Esophagus muscularis mucosa (tissue), 3 donors: Measurements from ENCODE around the gene CACNB3.

Source experiments
- POLR2A ChIP-seq: fragments of 450-650 bp; IDR thresholded peaks from one replicate; pipeline ENCODE4 v1.6.1; 2017; ENCODE audit warnings: antibody characterized with exemption, moderate library complexity, mild to moderate bottlenecking, low read depth
- TF ChIP-seq, protein P1 (sequence below), 3 experiments: fragments of 200-600 bp in 2 of 3; fragments of 450-650 bp in 1 of 3; sonication (generic) in 2 of 3; IDR thresholded peaks; one replicate each; pipeline ENCODE4 v1.5.1; 2017 to 2019; ENCODE audit warnings: antibody characterized with exemption in 3 of 3, mild to moderate bottlenecking in 2 of 3, moderate library complexity in 1 of 3

DNA sequence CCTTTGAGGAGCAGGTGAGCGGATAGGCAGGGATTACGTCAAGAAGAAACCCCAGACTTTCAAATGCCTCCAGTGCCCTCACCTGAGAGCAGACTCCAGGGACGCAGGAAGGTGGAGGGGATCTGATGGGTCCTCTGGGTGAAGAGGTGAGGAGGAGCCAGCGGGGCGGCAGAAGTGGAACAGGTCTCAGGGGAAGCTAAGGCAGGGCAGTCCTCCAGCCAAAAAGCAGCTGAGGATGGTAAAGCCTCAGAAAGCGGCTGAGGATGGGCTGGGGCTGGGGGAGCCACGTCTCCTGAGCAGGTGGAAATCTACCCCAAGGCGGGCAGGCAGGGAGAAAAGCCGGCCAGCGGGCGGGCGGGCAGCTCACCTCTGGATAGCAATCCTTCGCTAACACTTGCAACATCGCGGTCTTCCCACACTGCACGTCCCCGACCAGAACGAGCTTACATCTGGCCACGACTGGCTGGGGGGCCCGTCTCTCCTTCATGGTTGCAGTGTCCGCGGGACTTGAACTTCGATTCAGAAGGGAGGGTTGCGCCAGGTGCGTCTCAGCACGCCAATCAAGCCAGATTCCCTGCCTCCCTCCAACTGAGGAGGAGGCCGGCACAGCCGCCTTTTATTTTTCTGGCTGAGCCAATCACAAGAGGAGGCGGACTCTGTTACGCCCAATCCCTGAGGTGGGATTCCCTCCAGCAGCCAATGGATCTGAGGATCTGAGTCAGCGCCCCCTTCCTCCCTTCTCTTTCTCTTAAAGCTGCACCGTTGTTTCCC is 47.2 kb downstream of the CACNB3 start, which contains the start of gene RND1:
- TF ChIP-seq, protein P1, sequence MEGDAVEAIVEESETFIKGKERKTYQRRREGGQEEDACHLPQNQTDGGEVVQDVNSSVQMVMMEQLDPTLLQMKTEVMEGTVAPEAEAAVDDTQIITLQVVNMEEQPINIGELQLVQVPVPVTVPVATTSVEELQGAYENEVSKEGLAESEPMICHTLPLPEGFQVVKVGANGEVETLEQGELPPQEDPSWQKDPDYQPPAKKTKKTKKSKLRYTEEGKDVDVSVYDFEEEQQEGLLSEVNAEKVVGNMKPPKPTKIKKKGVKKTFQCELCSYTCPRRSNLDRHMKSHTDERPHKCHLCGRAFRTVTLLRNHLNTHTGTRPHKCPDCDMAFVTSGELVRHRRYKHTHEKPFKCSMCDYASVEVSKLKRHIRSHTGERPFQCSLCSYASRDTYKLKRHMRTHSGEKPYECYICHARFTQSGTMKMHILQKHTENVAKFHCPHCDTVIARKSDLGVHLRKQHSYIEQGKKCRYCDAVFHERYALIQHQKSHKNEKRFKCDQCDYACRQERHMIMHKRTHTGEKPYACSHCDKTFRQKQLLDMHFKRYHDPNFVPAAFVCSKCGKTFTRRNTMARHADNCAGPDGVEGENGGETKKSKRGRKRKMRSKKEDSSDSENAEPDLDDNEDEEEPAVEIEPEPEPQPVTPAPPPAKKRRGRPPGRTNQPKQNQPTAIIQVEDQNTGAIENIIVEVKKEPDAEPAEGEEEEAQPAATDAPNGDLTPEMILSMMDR (IDR thresholded peaks at IDR 0.05): no peak
- TF ChIP-seq POLR2A: peak; percentile 69
